ENCODE results near the gene SDF2. TPM values are rescaled to one million over a fixed set of nuclear protein-coding genes. Genes with fewer than 3 reads are reported as not detected.

Gene SDF2
- total RNA-seq, 1 donor from 2014 or later: 54.3 TPM

- peaks cover 2% of the 10 kb centered on the region for H3K27me3 Mint-ChIP-seq (ENCODE audit: unreplicated experiment)
- H3K4me1 Mint-ChIP-seq (ENCODE audit: low read depth, unreplicated experiment): no peaks in the 10 kb centered on the region
- H3K27ac Mint-ChIP-seq (ENCODE audit: unreplicated experiment): no peak overlapping the region
- H3K4me3 Mint-ChIP-seq (ENCODE audit: unreplicated experiment): no peak overlapping the region
- TF ChIP-seq CTCF (IDR thresholded peaks at IDR 0.05; ENCODE audit: partially characterized antibody, unreplicated experiment): no peak
- DNase-seq: no peak
- H3K9me3 Mint-ChIP-seq (ENCODE audit: unreplicated experiment): no peaks in the 10 kb centered on the region
- no peaks in the 10 kb centered on the region for H3K36me3 Mint-ChIP-seq (ENCODE audit: unreplicated experiment)
Measured at GRCh38 chr17:28634206-28634865, 27.4 kb downstream of the SDF2 start.

GRCh38 chr17:28626818-28627217, 34.9 kb downstream of the SDF2 start:
- Mint-ChIP-seq H3K9me3 (ENCODE audit: unreplicated experiment) (no peaks in the 10 kb centered on the region), H3K4me1 (ENCODE audit: low read depth, unreplicated experiment) (no peaks in the 10 kb centered on the region), H3K4me3 (ENCODE audit: unreplicated experiment) (no peak overlapping the region), H3K27ac (ENCODE audit: unreplicated experiment) (no peak overlapping the region), H3K27me3 (ENCODE audit: unreplicated experiment) (no peaks in the 10 kb centered on the region), H3K36me3 (ENCODE audit: unreplicated experiment) (peaks cover 5% of the 10 kb centered on the region)
- TF ChIP-seq CTCF (IDR thresholded peaks at IDR 0.05; ENCODE audit: partially characterized antibody, unreplicated experiment): no peak
- DNase-seq: no peak

- Mint-ChIP-seq H3K4me1 (ENCODE audit: low read depth, unreplicated experiment) (no peaks in the 10 kb centered on the region), H3K36me3 (ENCODE audit: unreplicated experiment) (peaks cover 5% of the 10 kb centered on the region), H3K9me3 (ENCODE audit: unreplicated experiment) (no peaks in the 10 kb centered on the region), H3K27ac (ENCODE audit: unreplicated experiment) (no peak overlapping the region), H3K4me3 (ENCODE audit: unreplicated experiment) (no peak overlapping the region), H3K27me3 (ENCODE audit: unreplicated experiment) (no peaks in the 10 kb centered on the region)
- no peak for TF ChIP-seq CTCF (IDR thresholded peaks at IDR 0.05; ENCODE audit: partially characterized antibody, unreplicated experiment)
- no peak for DNase-seq
Measured at GRCh38 chr17:28624148-28624547, 37.6 kb downstream of the SDF2 start.

GRCh38 chr17:28623696-28624095, 38.0 kb downstream of the SDF2 start:
- Mint-ChIP-seq H3K36me3 (ENCODE audit: unreplicated experiment) (peaks cover 5% of the 10 kb centered on the region), H3K4me1 (ENCODE audit: low read depth, unreplicated experiment) (no peaks in the 10 kb centered on the region), H3K27me3 (ENCODE audit: unreplicated experiment) (no peaks in the 10 kb centered on the region), H3K27ac (ENCODE audit: unreplicated experiment) (no peak overlapping the region), H3K4me3 (ENCODE audit: unreplicated experiment) (no peak overlapping the region), H3K9me3 (ENCODE audit: unreplicated experiment) (no peaks in the 10 kb centered on the region)
- no peak for DNase-seq
- TF ChIP-seq CTCF (IDR thresholded peaks at IDR 0.05; ENCODE audit: partially characterized antibody, unreplicated experiment): no peak

GRCh38 chr17:28622186-28622585, 39.5 kb downstream of the SDF2 start:
- no peak for TF ChIP-seq CTCF (IDR thresholded peaks at IDR 0.05; ENCODE audit: partially characterized antibody, unreplicated experiment)
- Mint-ChIP-seq H3K4me3 (ENCODE audit: unreplicated experiment) (no peak overlapping the region), H3K4me1 (ENCODE audit: low read depth, unreplicated experiment) (no peaks in the 10 kb centered on the region), H3K36me3 (ENCODE audit: unreplicated experiment) (no peaks in the 10 kb centered on the region), H3K9me3 (ENCODE audit: unreplicated experiment) (no peaks in the 10 kb centered on the region), H3K27ac (ENCODE audit: unreplicated experiment) (no peak overlapping the region), H3K27me3 (ENCODE audit: unreplicated experiment) (no peaks in the 10 kb centered on the region)
- no peak for DNase-seq
